Endothelial cell of umbilical vein (primary cell): ENCODE data around the gene HUWE1. TPM values are rescaled to one million over a fixed set of nuclear protein-coding genes. Genes with fewer than 3 reads are reported as not detected.
A peak's percentile ranks its signal among the peaks of the same experiment; 100 is the strongest.

Experiments
- BruUV-seq: library from RNA; stranded (reverse); fragments of 400-500 nt; replicated peaks from 2 replicates; lab custom pipeline; 2021; lab: Mats Ljungman, UMichigan
- CTCF ChIA-PET: fragments of 300-600, 350-600 bp; sonication (Branson Sonifier 250); formaldehyde crosslinking; loops from one replicate; lab custom pipeline; 2021; ENCODE audit warnings: antibody characterized with exemption, inconsistent platforms; lab: Charles Lee
- POLR2A ChIA-PET: fragments of 300-600, 350-600 bp; sonication (Branson Sonifier 250); formaldehyde crosslinking; loops from one replicate; lab custom pipeline; 2021; ENCODE audit warnings: antibody characterized with exemption, inconsistent platforms; lab: Charles Lee
- DNase-seq: peaks from one replicate; pipeline ENCODE4 v3.0.0-alpha.2; 2011; ENCODE audit warnings: low read depth, low spot score
- FAIRE-seq: peaks from 2 replicates; lab custom pipeline; 2011; peaks lifted over from hg19 to GRCh38; lab: Jason Lieb, UNC
- H2AFZ ChIP-seq: 2 replicates; pipeline ENCODE4 v1.6.0; 2012; ENCODE audit warnings: low read depth, low read length, control low read depth, inconsistent platforms
- H3K27ac ChIP-seq: 2 replicates; pipeline ENCODE4 v1.5.1; 2011; ENCODE audit warnings: low read depth, mild to moderate bottlenecking, control low read depth, low read length, moderate library complexity; ENCODE audit not compliant: insufficient read depth
- H3K27me3 ChIP-seq, 2 experiments: 2 replicates each; pipeline versions ENCODE4 v1.6.0 to v1.6.1; 2011; ENCODE audit warnings: low read length in 2 of 2, mixed read lengths in 1 of 2; ENCODE audit not compliant: control insufficient read depth in 2 of 2, insufficient read depth in 2 of 2
- H3K36me3 ChIP-seq, 2 experiments: 2 replicates in 1 of 2; 3 replicates in 1 of 2; pipeline ENCODE4 v1.5.1; 2011; ENCODE audit warnings: low read length in 2 of 2, mild to moderate bottlenecking in 1 of 2, moderate library complexity in 1 of 2; ENCODE audit not compliant: control insufficient read depth in 2 of 2, insufficient read depth in 2 of 2; ENCODE audit errors: extremely low read depth in 1 of 2
- H3K4me1 ChIP-seq: 3 replicates; pipeline ENCODE4 v1.5.1; 2011; ENCODE audit warnings: mild to moderate bottlenecking, low read length; ENCODE audit not compliant: control insufficient read depth, insufficient read depth; ENCODE audit errors: extremely low read depth
- H3K4me2 ChIP-seq: 2 replicates; pipeline ENCODE4 v1.6.1; 2011; ENCODE audit warnings: low read length, control low read depth, mixed read lengths; ENCODE audit not compliant: insufficient read depth
- H3K4me3 ChIP-seq, 3 experiments: fragments of 200-600 bp in 1 of 3; sonication (generic), shearing (Covaris generic) in 1 of 3; replicated peaks in 1 of 3; 2 replicates each; pipeline ENCODE4 v1.5.1; 2011 to 2016; ENCODE audit warnings: control low read depth in 3 of 3, low read length in 3 of 3, mild to moderate bottlenecking in 2 of 3, inconsistent platforms in 1 of 3, low read depth in 1 of 3, moderate library complexity in 1 of 3; ENCODE audit not compliant: insufficient read depth in 1 of 3
- H3K79me2 ChIP-seq: 2 replicates; pipeline ENCODE4 v1.6.0; 2012; ENCODE audit warnings: low read length, inconsistent platforms; ENCODE audit not compliant: control insufficient read depth, insufficient read depth
- H3K9ac ChIP-seq: replicated peaks from 2 replicates; pipeline ENCODE3; 2011; ENCODE audit warnings: low read length, control low read depth; ENCODE audit not compliant: insufficient read depth; ENCODE audit errors: extremely low read depth
- H3K9me1 ChIP-seq: replicated peaks from 3 replicates; pipeline ENCODE4 v1.6.0; 2011; ENCODE audit warnings: mild to moderate bottlenecking, low read length; ENCODE audit not compliant: control insufficient read depth, insufficient read depth; ENCODE audit errors: extremely low read depth
- H3K9me3 ChIP-seq: replicated peaks from 2 replicates; pipeline ENCODE4 v1.5.1; 2012; ENCODE audit warnings: low read length, inconsistent platforms; ENCODE audit not compliant: control insufficient read depth, insufficient read depth
- H4K20me1 ChIP-seq: replicated peaks from 2 replicates; pipeline ENCODE3; 2011; ENCODE audit warnings: mild to moderate bottlenecking, low read length; ENCODE audit not compliant: control insufficient read depth, insufficient read depth; ENCODE audit errors: extremely low read depth
- EZH2 ChIP-seq: IDR thresholded peaks from 2 replicates; pipeline ENCODE4 v1.6.1; 2012; ENCODE audit warnings: borderline replicate concordance, low read depth, mild to moderate bottlenecking, moderate library complexity, low read length, inconsistent platforms; ENCODE audit not compliant: severe bottlenecking
- FOS ChIP-seq: IDR thresholded peaks from 2 replicates; pipeline ENCODE4 v1.6.1; 2011; ENCODE audit warnings: mild to moderate bottlenecking, low read length, moderate library complexity, borderline replicate concordance; ENCODE audit not compliant: insufficient read depth
- GATA2 ChIP-seq: IDR thresholded peaks from 2 replicates; pipeline ENCODE4 v1.7.0; 2011; ENCODE audit warnings: low read depth, mild to moderate bottlenecking, moderate library complexity, mixed read lengths, low read length; ENCODE audit not compliant: insufficient read length, insufficient read depth
- JUN ChIP-seq: IDR thresholded peaks from 2 replicates; pipeline ENCODE4 v1.6.1; 2011; ENCODE audit warnings: borderline replicate concordance, low read depth; ENCODE audit not compliant: insufficient read length, insufficient read depth
- MYC ChIP-seq: IDR thresholded peaks from one replicate; pipeline ENCODE4 v1.6.1; 2011; ENCODE audit warnings: mild to moderate bottlenecking, low read depth, low read length
- POLR2A ChIP-seq: IDR thresholded peaks from 2 replicates; pipeline ENCODE4 v1.6.1; 2012; ENCODE audit warnings: low read depth, mild to moderate bottlenecking, control low read depth, low read length
- POLR2AphosphoS5 ChIP-seq: IDR thresholded peaks from 2 replicates; pipeline ENCODE4 v1.6.1; 2012; ENCODE audit warnings: low read depth, mild to moderate bottlenecking, control low read depth, low read length, moderate library complexity; ENCODE audit not compliant: insufficient read depth
- dilution Hi-C: fragments of 300-500 bp; cut with MboI; formaldehyde crosslinking; loops from one replicate; pipeline ENCODE4 v1.15.0; 2019; ENCODE audit warnings: low sequenced_read_pairs; ENCODE audit not compliant: extremely low pct_ligation_motif_present
- intact Hi-C: fragments of 100-400 bp; cut with micrococcal nuclease; formaldehyde crosslinking; loops from one replicate; pipeline ENCODE4 v1.10.0; 2022
- microRNA counts: library from miRNA; unstranded; fragments of <30 nt; microRNA quantifications from one replicate; lab custom pipeline; 2016
- microRNA-seq: library from miRNA; unstranded; fragments of <30 nt; microRNA quantifications from one replicate; pipeline ENCODE4 v1.2.0, GENCODE V29; 2021; ENCODE audit warnings: borderline number of aligned reads, borderline replicate concordance
- polyA plus RNA-seq, 4 experiments: library from polyadenylated mRNA; depleted of rRNA in 3 of 4; stranded (reverse) in 3 of 4; unstranded in 1 of 4; fragments of >200 nt; gene quantifications; 2 replicates each; pipeline versions ENCODE4 v1.2.1 to v1.2.3, GENCODE V29; 2011 to 2012; ENCODE audit warnings: missing spikeins in 1 of 4
- small RNA-seq: library from RNA; depleted of rRNA; stranded (forward); fragments of <200 nt; gene quantifications from one replicate; pipeline ENCODE3, GENCODE V24; 2012; ENCODE audit warnings: low replicate concordance, low read depth; ENCODE audit not compliant: insufficient read depth, insufficient read length
- total RNA-seq: library from RNA; stranded (reverse); gene quantifications from 2 replicates; pipeline ENCODE4 v1.2.3, GENCODE V29; 2021
- TF ChIP-seq, protein P1 (sequence below), 2 donors: IDR thresholded peaks; 1 replicate in 1 of 2; 2 replicates in 1 of 2; pipeline ENCODE4 v1.5.1; 2011; ENCODE audit warnings: low read length in 2 of 2, mild to moderate bottlenecking in 2 of 2, moderate library complexity in 2 of 2, control low read depth in 1 of 2, inconsistent platforms in 1 of 2, low read depth in 1 of 2; ENCODE audit not compliant: insufficient read depth in 1 of 2; ENCODE audit errors: extremely low read depth in 1 of 2
- TF ChIP-seq, protein P2 (sequence below): IDR thresholded peaks from 2 replicates; pipeline ENCODE4 v1.6.1; 2011; ENCODE audit not compliant: insufficient read depth, insufficient read length

Gene HUWE1
- total and polyA plus RNA-seq, 2 donors (not counting 3 experiments of a cell fraction or from before 2014, with no cell fraction given), result 66.6 to 210 TPM

- H3K36me3 ChIP-seq, result no peaks in the 10 kb centered on the region
- no peak for TF ChIP-seq JUN
- TF ChIP-seq, protein P1, sequence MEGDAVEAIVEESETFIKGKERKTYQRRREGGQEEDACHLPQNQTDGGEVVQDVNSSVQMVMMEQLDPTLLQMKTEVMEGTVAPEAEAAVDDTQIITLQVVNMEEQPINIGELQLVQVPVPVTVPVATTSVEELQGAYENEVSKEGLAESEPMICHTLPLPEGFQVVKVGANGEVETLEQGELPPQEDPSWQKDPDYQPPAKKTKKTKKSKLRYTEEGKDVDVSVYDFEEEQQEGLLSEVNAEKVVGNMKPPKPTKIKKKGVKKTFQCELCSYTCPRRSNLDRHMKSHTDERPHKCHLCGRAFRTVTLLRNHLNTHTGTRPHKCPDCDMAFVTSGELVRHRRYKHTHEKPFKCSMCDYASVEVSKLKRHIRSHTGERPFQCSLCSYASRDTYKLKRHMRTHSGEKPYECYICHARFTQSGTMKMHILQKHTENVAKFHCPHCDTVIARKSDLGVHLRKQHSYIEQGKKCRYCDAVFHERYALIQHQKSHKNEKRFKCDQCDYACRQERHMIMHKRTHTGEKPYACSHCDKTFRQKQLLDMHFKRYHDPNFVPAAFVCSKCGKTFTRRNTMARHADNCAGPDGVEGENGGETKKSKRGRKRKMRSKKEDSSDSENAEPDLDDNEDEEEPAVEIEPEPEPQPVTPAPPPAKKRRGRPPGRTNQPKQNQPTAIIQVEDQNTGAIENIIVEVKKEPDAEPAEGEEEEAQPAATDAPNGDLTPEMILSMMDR (IDR thresholded peaks at IDR 0.05; ENCODE audit: extremely low read depth in 1 of 2, insufficient read depth in 1 of 2, low read depth in 1 of 2, low read length in 2 of 2), result no peak
- TF ChIP-seq MYC, result no peak
- no peak for TF ChIP-seq FOS
- TF ChIP-seq POLR2AphosphoS5, result no peak
- TF ChIP-seq EZH2, result no peak
- TF ChIP-seq GATA2, result no peak
- TF ChIP-seq POLR2A, result no peak
- TF ChIP-seq, protein P2, sequence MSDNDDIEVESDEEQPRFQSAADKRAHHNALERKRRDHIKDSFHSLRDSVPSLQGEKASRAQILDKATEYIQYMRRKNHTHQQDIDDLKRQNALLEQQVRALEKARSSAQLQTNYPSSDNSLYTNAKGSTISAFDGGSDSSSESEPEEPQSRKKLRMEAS, result no peak
- no peak overlapping the region for H3K9ac ChIP-seq
- H4K20me1 ChIP-seq, result no peaks in the 10 kb centered on the region
- FAIRE-seq (no peak), DNase-seq (no peak)
- H3K27me3 ChIP-seq, result peaks cover 0 to 2% of the 10 kb centered on the region in 2 experiments
- H3K9me3 ChIP-seq, result no peaks in the 10 kb centered on the region
- ChIA-PET CTCF (interaction anchor here (0.6 to 1.2 kb wide), 2 partner anchors 18 to 25 kb away, joined by 3 to 4 read pairs; no protein-coding TSS in a partner anchor), POLR2A (no interaction called here)
- H3K9me1 ChIP-seq, result no peaks in the 10 kb centered on the region
- no peaks in the 10 kb centered on the region for H3K79me2 ChIP-seq
- H3K4me2 ChIP-seq, result no peak overlapping the region
- no peak overlapping the region for H3K27ac ChIP-seq
- H3K4me3 ChIP-seq, result no peak overlapping the region
- intact Hi-C loops, result no loop called here
- no peak overlapping the region for H2AFZ ChIP-seq
- dilution Hi-C loops, result no loop called here
- no peaks in the 10 kb centered on the region for H3K4me1 ChIP-seq
- BruUV-seq, result no TSS peak
Observed at GRCh38 chrX:53483416-53483815, 203.1 kb downstream of the HUWE1 start.

MicroRNAs within 50 kb of the gene (microRNA counts, 767-probe panel; counts per million panel counts)
- microRNA hsa-miR-98 (lab: Ali Mortazavi, UCI), result 723 counts per million, percentile 96 among the panel's probes with 10 or more counts

Small RNAs within 50 kb of the gene (microRNA-seq; reads per million reads assigned to microRNA genes)
- gene MIR98 (5,493 reads per million, percentile 94 among the genes with 10 or more reads in this experiment), gene MIRLET7F2 (731 reads per million, percentile 79 among the genes with 10 or more reads in this experiment)

Small RNAs within 50 kb of the gene (small RNA-seq; reads per million reads assigned to genes)
- gene MIR98 (744 reads per million, percentile 100 among the genes with 10 or more reads in this experiment), gene MIRLET7F2 (69.0 reads per million, percentile 95 among the genes with 10 or more reads in this experiment)
